ENCODE measurements around the gene POLN.

Gene POLN

DNA sequence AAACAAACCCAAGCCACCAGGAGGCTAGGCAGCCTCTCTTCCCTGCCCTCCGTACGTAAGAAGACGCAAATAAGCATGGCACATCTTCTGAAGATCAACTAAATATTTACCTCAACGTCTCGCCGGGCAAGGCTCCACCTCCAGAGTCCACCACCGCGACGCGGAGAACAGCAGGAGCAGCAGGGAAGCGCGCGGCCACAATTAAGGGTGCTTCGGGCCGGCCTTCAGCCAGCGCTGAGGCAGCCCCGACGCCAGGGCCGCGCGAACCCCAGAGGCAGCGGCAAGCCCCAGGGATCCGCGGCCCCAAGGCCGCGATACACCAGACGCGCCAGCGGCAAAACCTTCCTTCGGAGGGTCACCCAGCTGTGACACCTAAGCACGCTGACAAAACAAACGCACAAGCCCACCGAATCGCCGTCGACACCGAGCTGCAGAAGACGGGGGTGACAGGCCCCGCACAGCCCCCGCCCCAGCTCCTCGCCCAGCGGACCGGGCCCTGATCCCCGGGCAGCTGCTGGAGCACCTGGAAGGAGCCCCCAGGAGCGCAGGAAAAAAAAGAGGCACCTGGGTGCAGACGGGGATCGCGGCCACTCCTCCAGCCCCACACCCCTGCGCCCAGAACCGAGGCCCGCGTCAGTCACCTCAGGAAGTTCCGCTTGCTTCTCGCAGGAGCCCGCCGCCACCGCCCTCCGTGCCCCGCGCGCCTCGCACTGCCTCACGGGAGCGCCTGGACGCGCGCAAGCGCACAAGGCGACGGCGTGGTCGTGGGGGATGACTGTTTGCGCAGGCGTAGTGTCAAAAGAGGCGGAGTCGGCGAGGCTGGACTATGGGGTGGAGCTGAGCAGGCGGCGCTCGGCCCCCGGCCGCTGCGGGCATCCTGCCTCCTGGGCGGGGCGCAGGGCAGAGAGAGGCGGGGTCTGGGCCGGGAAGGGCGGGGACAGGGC lies at the start of gene POLN, which contains the start of gene HAUS3:
Gene POLN (minus strand): TSS at position 712 of the 944 bp plus-strand sequence. CDS start 12,890 bp downstream, outside the sequence.
Gene HAUS3 (minus strand): TSS at position 712 of the 944 bp plus-strand sequence. CDS start 1,175 bp downstream, outside the sequence.
- peak; percentile 100 for DNase-seq (ENCODE audit: low spot score)

DNA sequence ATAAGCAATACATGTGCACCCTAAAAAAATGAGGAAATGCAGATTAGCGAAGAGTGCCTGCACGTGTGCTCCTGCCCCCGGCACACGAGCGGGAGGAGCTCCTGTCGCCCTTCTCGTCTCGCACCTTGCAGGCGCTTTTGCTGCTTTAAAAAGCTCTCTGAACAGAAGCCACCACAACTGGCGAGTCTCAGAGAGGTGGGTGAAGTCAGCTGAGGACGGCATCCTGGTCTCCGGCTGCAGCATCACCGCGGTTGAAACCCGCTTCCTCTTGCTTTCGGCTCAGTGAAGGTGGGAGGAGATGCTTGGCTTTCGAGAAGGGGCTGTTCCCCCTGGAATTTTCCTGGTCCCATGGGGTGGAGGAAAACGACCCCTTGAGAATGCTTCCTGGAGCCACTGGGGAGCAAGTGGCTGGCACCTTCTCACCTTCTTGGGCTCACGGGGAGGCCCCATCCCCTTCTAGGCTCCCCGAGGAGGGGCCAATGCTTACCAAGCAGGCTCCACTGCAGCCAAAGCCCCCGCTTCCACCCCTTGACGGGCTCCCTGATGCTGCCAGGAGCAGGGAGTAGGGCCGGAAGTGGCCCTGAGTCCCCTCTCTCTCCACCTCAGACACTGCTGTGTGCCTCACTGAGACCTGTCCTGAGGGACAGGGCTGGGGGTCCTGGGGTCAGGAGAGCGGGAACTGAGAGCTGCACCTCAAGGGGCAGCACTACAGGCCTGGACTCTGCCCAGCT lies 49.2 kb upstream of the POLN start:
- no peak for DNase-seq (ENCODE audit: low spot score)

DNA sequence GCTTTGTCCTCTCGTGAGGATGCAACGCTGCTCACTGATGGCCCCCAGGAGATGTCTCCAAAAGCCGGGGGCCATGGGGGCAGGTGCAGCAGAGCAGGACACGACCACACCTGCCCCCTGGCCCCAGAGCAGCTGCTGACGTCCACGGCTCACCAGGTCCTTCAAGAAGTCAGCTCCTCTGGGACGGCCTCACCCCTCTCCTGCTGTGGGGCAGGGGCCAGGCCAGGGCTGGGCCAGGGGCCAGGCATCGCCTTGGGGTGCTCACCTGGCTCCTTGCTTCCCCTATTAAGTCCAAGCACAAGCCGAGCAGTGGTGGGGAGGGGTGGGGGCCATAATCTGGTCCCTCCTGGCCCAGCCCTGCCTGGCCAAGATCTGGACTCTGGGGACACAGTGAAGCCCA lies 48.6 kb upstream of the POLN start:
- no peak for DNase-seq (ENCODE audit: low spot score)

DNA sequence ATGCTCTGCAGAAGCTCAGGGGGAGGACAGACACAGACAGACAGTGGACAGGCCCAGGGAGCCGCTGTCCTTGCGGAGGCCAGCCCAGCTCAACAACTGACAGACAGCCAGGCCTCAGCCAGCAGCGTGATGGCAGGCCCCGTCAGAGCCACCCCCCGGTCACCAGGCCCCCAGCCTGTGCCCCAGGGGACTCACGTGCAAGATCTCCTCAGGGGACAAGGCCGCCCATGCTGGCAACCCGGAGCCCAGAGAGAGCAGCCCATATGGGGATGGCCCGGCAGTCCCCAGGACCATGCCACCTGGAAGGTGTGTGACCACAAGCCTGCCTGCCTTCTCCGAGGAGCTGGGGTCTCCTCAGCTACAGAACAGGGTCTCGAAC lies 48.0 kb upstream of the POLN start:
- DNase-seq (ENCODE audit: low spot score): no peak

DNA sequence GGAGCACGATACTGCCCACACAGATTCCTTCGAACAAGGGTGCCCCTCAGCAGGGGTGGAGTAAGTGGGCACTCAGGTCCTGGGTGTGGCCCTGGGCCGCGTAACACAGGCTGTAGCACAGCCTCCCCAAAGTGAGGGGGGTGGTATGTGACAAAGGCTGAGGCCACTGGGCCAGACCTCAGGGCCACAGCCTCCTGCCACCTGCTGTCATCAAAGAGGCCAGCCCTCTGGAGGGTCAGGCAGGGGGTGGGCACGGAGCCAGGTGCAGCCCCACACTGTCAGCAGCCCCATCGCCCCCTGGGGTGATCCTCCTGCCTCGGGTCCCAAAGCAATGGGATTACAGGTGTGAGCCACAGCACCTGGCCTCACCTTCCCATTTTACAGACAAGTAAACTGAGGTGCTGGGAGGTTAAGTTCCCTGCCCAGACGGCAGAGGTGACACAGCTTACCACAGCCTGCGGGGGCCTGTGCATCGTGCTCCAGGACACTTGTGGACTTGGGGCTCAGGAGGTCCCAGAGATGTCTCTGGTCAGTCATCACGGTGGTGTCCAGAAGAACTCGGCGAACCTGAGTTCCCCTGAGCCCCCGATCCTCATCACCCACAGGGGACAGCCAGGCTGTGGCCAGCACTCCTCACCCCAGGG lies 47.5 kb upstream of the POLN start:
- no peak for DNase-seq (ENCODE audit: low spot score)

DNA sequence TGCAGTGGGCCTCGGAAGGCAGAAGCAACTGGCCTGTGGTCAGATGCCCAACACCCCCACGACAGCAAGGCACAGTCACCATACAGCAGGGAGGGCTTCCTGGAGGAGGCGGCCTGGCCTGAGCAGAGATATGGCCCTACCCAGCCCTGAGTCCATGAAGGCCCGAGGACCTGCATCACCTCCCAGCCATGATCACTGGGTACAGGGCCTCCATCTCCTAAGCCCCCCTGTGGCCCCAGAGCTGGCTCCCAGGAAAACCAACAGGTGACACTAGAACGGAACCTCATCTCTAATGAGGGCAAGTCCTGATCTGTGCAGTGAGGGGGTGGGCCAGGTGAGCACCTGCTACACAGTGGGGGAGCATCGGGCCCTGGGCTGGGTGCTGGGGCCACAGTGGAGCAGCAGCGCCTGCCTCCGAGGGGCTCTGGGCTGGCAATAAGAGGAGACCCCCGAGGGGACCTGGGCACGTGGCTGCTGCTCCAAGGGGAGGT lies 46.2 kb upstream of the POLN start:
- DNase-seq (ENCODE audit: low spot score): no peak

DNA sequence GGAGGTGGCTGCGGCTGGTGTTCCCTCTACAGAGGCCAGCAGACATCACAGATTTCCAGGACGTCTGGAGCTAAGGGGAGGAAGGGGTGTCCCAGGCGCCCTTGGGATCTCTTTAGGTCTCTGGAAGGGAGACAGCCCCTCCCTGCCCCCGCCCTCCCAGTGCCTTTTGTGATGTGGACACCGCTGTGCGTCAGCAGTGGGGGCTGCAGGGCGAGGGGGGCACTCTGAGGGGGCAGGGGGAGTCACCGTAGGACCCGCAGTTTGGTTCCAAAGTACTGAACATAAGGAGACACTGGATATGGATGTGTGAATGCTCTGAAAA lies 45.6 kb upstream of the POLN start:
- no peak for DNase-seq (ENCODE audit: low spot score)

DNA sequence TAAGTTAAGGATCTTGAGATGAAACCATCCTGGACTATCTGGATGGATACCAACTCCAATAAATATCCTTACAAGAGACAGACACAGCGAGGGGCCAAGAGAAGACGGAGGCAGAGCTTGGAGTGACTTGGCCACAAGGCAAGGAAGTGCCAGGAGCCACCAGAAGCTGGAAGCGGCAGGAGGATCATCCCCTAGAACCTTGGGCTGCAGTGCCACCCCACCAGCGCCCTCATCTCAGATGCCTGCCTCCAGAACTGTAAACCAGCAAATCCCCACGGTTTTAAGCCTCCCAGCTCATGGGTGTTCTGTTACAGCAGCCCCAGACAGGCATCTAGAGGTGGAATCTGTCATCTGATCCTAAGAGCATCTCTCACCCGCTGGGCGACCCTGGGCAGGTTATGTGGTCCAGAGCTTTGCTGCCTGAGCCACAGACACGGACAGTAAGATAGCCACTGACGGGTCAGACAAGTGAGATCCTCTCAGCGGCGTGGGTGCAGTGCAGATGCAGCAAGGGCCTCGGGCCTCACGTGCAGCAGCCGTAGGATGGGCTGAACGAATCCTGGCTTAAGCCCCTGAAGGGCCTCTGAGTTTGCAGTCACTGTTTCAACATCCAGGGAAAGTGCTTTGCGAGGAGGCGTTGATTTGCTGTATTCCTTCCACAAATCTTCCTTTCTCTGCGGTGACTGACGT lies 45.1 kb upstream of the POLN start:
- DNase-seq (ENCODE audit: low spot score): no peak

DNA sequence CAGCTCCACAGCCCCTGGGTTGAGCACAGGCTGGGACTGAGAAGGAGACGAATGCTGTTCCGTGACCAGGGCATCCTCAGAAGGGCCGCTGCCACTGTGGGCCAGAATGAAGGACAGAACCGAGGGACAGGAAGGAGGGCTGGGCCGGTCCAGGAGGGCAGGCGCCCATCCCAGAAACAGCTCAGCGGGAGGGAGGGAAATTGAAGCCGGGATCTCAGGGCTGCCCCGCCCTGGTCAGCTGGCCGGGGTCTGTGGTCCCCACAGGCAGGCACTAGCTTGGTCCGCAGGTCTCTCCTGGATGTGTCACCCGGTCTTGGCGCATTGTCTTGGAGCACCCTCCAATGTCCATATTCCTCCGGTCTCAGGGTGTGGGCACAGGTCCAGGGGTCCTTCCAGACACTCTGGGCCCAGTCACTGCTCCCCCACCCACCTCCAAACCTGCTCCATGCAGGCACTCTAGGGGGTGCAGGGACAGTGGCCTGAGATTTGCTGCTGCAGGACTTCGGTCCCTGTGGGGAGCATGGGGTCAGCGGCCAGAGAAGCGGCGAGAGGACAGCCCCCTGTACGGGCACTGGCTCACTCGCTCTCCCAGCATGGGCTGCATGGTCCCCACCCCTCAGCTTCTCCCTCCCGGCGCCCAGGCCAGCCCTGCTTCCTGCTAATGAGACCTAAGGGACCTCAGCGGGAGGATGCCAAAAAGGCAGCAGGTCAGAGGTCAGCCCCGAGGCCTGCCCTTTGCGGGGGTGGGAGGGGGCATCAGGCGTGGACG lies 43.9 kb upstream of the POLN start:
- DNase-seq (ENCODE audit: low spot score): no peak

DNA sequence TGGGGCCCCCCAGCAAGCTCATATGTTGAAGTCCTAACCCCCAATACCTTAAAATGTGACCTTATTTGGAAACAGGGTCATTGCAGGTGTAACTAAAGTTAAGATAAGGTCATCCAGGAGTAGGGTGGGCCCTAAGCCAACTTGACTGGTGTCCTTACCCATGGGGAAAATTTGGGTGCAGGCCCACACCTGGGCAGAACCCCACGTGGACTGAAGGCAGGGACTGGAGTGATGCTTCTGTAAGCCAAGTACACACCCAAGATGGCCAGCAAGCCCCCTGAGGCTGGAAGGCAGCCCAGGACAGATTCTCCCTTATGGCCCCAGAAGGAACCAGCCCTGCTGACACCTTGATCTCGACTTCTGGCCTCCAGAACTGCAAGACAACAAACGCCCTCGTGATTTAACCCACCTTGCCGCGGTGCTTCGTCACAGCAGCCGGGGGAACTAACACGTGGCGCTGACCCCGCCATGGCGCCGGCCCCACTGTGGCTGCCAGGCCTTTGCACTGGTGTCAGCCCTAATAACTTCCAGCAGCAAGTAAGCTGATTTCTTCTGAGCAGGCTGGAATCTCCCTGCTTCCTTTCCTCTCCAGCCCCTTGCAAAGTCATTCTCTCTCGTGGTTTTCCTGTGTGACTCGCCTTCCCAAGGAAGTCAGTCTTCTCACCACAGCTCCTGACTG lies 43.2 kb upstream of the POLN start:
- DNase-seq (ENCODE audit: low spot score): no peak

DNA sequence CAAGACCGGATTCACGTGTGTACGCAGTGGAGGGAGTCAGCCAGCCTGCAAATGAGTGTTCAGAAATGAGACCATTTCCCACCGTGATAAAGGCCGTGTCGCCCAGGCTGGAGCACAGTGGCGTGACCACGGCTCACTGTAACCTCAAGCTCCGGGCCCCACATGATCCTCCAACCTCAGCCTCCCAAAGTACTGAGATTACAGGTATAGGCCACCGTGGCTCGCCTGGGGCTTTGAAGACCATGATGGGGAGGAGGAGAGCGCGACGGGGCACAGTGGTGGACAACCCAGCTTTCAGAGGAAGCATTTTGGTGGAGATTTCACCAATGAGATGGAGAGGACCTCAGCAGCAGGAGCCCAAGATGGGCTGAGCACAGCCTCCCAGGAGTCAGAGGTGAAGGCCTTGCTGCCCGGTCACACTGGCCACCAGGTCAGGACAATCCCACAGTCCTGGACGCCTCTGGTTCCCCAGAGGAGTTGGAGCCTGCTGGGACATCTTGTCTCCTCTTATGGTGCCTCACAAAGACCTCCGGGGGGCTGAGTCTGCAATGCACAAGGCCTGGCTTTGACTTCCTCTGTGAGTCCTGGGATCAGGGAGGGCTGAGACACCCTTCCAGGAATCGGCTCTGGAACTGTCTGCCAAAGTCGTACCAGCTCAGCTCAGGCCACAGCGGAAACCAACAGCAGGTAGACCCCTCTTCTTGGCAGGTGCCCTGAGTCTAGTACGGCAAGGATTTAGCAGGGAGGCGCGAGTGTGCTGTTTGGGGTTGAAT lies 42.4 kb upstream of the POLN start:
- no peak for DNase-seq (ENCODE audit: low spot score)

DNA sequence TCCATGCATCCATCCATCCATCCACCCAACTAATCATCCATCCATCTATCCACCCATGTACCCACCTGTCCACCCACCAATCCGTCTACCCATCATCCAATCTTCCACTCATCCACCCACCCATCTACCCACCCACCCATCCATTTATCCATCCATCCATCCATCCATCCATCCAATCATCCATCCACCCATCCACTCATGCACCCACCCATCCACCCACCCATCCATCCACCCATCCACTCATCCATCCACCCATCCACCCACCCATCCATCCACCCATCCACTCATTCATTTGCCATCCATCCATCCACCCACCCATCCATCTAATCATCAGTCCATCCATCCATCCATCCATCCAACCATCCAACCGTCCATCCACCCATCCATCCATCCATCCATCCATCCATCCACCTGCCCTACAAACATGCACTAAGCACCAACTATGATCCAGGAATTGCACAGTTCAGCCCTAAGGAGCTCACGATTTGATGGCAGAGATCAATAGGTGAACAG lies 41.3 kb upstream of the POLN start:
- DNase-seq (ENCODE audit: low spot score): no peak

DNA sequence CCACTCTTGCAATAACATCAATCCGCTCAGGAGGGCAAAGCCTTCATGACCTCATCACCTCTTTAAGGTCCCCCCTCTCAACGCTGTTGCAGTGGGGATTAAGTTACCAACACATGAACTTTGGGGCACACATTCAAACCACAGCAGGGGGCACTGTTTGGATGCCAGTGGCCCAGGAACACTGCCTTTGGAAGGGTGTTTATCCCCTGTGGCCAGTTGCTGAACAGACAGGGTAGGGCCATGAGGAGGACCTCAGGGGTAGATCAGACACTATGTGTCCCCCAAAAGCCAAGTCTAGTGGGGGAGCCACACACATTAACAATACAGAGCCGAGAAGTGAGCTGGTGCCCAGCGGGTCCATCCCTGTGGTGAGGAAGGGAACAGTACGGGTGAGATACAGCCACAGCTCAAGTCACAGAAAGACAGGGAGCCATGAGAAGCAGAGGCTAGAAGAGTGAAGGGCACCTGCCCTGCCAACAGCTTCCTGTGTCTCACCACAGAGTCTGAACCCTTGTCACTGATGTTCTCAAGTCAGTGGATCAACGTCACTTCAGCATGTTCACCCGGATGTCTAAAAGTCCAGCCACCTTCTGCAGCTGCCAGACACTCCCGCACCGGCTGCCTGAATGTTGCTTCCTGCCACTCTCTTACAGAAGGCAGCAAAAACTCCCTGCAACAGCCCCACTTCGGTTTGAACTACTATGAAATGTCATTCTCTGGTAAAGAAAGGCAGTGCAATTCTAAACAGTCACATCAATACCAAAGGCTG lies 39.8 kb upstream of the POLN start:
- DNase-seq (ENCODE audit: low spot score): no peak

DNA sequence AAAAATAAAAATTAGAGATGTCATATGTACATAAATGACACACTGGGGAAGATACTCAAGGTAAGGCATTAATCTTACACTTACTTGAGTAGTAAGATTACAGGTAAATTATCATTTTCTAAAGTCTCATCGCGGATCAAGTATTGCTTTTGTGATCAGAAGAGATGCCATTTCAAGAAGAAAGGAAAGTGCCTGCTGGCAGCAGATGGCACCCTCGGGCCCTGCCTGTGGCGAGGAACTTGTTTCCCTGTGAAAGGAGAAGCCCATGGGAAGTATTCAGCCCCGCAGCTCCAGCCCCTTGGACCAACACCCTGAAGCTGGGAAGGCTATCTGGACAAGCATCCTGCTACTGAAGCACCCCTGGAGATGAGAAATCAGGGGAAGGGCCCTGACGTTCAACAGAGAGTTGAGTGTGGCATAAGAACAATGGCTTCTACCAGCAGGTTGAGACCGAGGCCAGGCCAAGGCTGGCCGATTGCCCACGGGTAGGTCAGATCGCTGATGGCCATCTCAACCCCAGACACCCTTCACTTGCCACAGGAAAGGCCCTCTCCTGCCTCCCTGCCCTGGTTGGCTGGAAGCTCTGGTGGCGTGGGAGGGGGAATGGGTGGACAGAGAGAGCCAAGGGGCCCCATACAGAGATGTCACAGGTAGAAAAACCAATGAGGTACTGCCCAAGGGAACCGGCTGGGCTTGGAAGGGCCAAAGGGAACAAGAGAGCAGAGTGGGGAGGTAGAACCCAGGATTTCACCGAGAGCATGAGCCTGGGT lies 38.8 kb upstream of the POLN start:
- DNase-seq (ENCODE audit: low spot score): no peak

DNA sequence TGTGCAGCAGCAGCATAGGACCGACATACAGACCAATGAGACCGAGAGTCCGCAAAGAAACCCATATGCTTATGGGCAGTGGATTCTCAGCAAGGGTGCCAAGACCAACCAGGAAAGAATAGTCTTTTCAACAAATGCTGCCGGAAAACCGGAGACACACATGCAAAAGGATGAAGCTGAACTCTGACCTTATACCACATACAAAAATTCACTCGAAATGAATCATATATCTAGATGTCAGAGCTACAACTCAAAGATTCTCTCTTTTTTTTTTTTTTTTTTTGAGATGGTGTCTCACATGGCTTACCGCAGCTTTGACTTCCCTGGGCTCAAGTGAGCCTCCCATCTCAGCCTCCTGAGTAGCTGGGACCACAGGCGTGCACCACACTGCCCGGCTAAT lies 36.0 kb upstream of the POLN start:
- no peak for DNase-seq (ENCODE audit: low spot score)

DNA sequence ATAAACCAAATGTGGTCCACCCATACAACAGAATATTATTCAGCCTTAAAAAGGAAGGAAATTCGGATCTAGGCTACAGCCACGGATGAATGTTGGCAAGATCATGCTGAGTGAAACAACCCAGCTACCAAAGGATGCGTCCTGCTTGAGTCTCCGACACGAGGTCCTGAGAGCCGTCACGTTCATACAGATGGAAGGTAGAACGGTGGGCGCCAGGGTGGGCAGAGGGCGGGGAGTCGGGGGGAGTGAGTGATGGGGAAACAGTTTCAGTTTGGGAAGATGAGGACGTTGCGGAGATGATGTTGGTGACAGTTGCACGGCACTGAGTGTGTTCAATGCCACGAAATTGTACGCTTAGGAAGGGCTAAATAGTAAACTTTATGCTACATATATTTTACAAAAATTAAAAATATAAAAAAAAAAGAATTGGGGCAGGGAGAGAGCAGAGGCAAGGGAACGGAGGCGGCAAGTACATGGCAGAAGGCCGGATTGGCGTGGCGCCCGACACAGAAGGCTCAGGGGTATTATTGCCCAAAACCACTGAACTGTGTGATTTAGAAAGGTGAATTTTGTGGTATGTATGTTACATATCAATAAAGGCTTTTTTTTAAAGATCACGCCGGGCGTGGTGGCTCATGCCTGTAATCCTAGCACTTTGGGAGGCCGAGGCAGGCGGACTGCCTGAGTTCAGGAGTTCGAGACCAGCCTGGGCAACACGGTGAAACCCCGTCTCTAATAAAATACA lies 34.8 kb upstream of the POLN start:
- no peak for DNase-seq (ENCODE audit: low spot score)

DNA sequence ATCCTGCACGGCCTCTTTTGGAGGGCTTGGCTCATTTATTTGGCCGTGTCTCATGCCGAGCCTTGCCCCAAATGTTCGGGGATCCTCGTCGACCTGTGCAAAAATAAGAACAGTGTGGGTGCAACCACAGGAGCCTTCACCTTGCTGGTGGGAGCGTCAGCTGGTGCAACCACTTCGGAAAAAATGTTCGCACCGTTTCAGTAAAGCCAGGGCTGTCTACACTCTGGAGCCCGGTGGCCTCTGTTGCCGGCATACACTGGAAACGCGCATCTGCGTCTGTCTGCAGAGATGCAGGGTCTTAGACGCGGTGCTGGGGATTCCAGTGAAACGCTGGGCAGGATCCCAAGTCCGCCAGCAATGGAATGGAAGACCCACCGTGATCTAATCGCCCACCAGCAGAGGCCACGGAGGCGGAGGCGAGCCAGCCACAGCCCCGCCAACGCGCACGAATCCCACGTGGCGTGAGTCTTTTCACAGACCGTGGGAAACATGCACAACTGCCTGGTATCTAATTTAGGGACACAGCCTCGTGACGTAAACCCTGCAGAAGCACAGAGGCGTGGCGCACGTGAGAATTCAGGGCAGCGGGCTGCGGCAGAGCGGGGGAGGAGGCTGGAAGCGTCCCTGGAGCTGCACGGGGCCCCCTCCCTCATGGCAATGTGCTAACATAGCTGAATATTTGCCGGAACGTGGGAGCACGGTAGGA lies 33.8 kb upstream of the POLN start:
- DNase-seq (ENCODE audit: low spot score): no peak

Data from hematopoietic multipotent progenitor cell treated with erythropoietin and hydrocortisone succinate and interleukin-3 and kit ligand, for 17 days (in vitro differentiated cells).